Measurements from ENCODE around the gene ITGA11. TPM values are rescaled to one million over a fixed set of nuclear protein-coding genes. Genes with fewer than 3 reads are reported as not detected.

ITGA11 gene
- total RNA-seq, 4 donors from 2014 or later: 0.83 to 3.6 (median 2.0) TPM

- DNase-seq (ENCODE audit: low spot score in 2 of 2): peak; percentile 35 to 54
- Histone ChIP-seq H3K36me3 (no peaks in the 10 kb centered on the region), H3K4me1 (peaks cover 10% of the 10 kb centered on the region), H3K27me3 (no peaks in the 10 kb centered on the region), H3K4me3 (no peak overlapping the region), H3K27ac (no peak overlapping the region), H3K9me3 (no peaks in the 10 kb centered on the region)
- 98% methylated on average over 3 of the region's 3 CpGs for WGBS
- TF ChIP-seq POLR2AphosphoS5 (IDR thresholded peaks at IDR 0.05): no peak
- no peak for TF ChIP-seq POLR2A (IDR thresholded peaks at IDR 0.05)
- TF ChIP-seq CTCF (IDR thresholded peaks at IDR 0.05): no peak
- no peak for TF ChIP-seq EP300 (IDR thresholded peaks at IDR 0.05)
Observed at GRCh38 chr15:68311464-68311835, 120.5 kb downstream of the ITGA11 start.

GRCh38 chr15:68310804-68311463, 121.0 kb downstream of the ITGA11 start:
- TF ChIP-seq POLR2AphosphoS5 (IDR thresholded peaks at IDR 0.05) (no peak), POLR2A (IDR thresholded peaks at IDR 0.05) (no peak), EP300 (IDR thresholded peaks at IDR 0.05) (no peak), CTCF (IDR thresholded peaks at IDR 0.05) (no peak)
- 92% methylated on average over 20 of the region's 22 CpGs for WGBS
- H3K27ac ChIP-seq: no peak overlapping the region
- H3K36me3 ChIP-seq: no peaks in the 10 kb centered on the region
- H3K27me3 ChIP-seq: no peaks in the 10 kb centered on the region
- H3K9me3 ChIP-seq: no peaks in the 10 kb centered on the region
- H3K4me3 ChIP-seq: no peak overlapping the region
- peak in 1 of 2 donors; percentile 60 for DNase-seq (ENCODE audit: low spot score in 2 of 2)
- peaks cover 15% of the 10 kb centered on the region for H3K4me1 ChIP-seq

GRCh38 chr15:68310178-68310803, 121.7 kb downstream of the ITGA11 start:
- H3K4me1 ChIP-seq: peaks cover 18% of the 10 kb centered on the region
- H3K4me3 ChIP-seq: no peak overlapping the region
- H3K27me3 ChIP-seq: no peaks in the 10 kb centered on the region
- H3K27ac ChIP-seq: no peak overlapping the region
- no peaks in the 10 kb centered on the region for H3K36me3 ChIP-seq
- no peak for TF ChIP-seq CTCF (IDR thresholded peaks at IDR 0.05)
- no peak for TF ChIP-seq POLR2A (IDR thresholded peaks at IDR 0.05)
- WGBS: 60% methylated on average over 7 of the region's 7 CpGs
- H3K9me3 ChIP-seq: no peaks in the 10 kb centered on the region
- peak in 1 of 2 donors; percentile 69 for DNase-seq (ENCODE audit: low spot score in 2 of 2)

- H3K4me3 ChIP-seq: no peak overlapping the region
- H3K27ac ChIP-seq: no peak overlapping the region
- TF ChIP-seq POLR2A (IDR thresholded peaks at IDR 0.05) (no peak), POLR2AphosphoS5 (IDR thresholded peaks at IDR 0.05) (no peak), EP300 (IDR thresholded peaks at IDR 0.05) (no peak), CTCF (IDR thresholded peaks at IDR 0.05) (no peak)
- WGBS: 83% methylated on average over 3 of the region's 3 CpGs
- H3K36me3 ChIP-seq: no peaks in the 10 kb centered on the region
- H3K27me3 ChIP-seq: no peaks in the 10 kb centered on the region
- DNase-seq (ENCODE audit: low spot score in 2 of 2): no peak
- peaks cover 20% of the 10 kb centered on the region for H3K4me1 ChIP-seq
- no peaks in the 10 kb centered on the region for H3K9me3 ChIP-seq
Observed at GRCh38 chr15:68309024-68309423, 122.9 kb downstream of the ITGA11 start.

- no peak for DNase-seq (ENCODE audit: low spot score in 2 of 2)
Observed at GRCh38 chr15:68307131-68307928, 124.6 kb downstream of the ITGA11 start.

More at GRCh38 chr15:68307131-68307928, 124.6 kb downstream of the ITGA11 start:
- no peak overlapping the region for H3K27ac ChIP-seq
- 76% methylated on average over 14 of the region's 14 CpGs for WGBS
- peaks cover 20% of the 10 kb centered on the region for H3K4me1 ChIP-seq
- no peaks in the 10 kb centered on the region for H3K27me3 ChIP-seq
- no peak overlapping the region for H3K4me3 ChIP-seq
- no peak for TF ChIP-seq POLR2AphosphoS5 (IDR thresholded peaks at IDR 0.05)
- no peak for TF ChIP-seq EP300 (IDR thresholded peaks at IDR 0.05)
- TF ChIP-seq CTCF (IDR thresholded peaks at IDR 0.05): no peak
- no peak for TF ChIP-seq POLR2A (IDR thresholded peaks at IDR 0.05)
- no peaks in the 10 kb centered on the region for H3K36me3 ChIP-seq
- H3K9me3 ChIP-seq: no peaks in the 10 kb centered on the region

Measured in suprapubic skin (tissue), 4 donors.